Body of pancreas (tissue), 4 donors: ENCODE data around the gene CLEC11A. TPM values are rescaled to one million over a fixed set of nuclear protein-coding genes. Genes with fewer than 3 reads are reported as not detected.
A peak's percentile ranks its signal among the peaks of the same experiment; 100 is the strongest.

Source experiments
- ATAC-seq: fragments of 150-250 bp; one replicate; pipeline ENCODE4 v1.9.1; 2016
- DNase-seq, 4 donors: peaks; one replicate each; pipeline ENCODE4 v3.0.0-alpha.2; 2019
- H3K27ac ChIP-seq, 4 donors: fragments of 200-600 bp; sonication (generic); 1 replicate in 3 of 4; 2 replicates in 1 of 4; pipeline versions ENCODE4 v1.5.1 to v1.6.1; 2016 to 2019; ENCODE audit warnings: mild to moderate bottlenecking in 1 of 4, mixed read lengths in 1 of 4, moderate library complexity in 1 of 4
- H3K27me3 ChIP-seq, 2 donors: fragments of 200-600 bp; sonication (generic); one replicate each; pipeline ENCODE4 v1.6.0; 2016; ENCODE audit warnings: mild to moderate bottlenecking in 1 of 2
- H3K36me3 ChIP-seq, 2 donors: fragments of 200-600 bp; sonication (generic); replicated peaks in 1 of 2; 2 replicates each; pipeline ENCODE4 v1.5.1; 2016; ENCODE audit warnings: low read depth in 2 of 2; ENCODE audit not compliant: insufficient read depth in 1 of 2
- H3K4me1 ChIP-seq: fragments of 200-600 bp; sonication (generic); one replicate; pipeline ENCODE4 v1.6.0; 2016
- H3K4me3 ChIP-seq, 2 donors: fragments of 200-600 bp; sonication (generic); 1 replicate in 1 of 2; 2 replicates in 1 of 2; pipeline ENCODE4 v1.5.1; 2016 to 2019
- H3K9me3 ChIP-seq, 3 donors: fragments of 200-600 bp; sonication (generic); 1 replicate in 2 of 3; 2 replicates in 1 of 3; pipeline ENCODE4 v1.5.1; 2016
- CTCF ChIP-seq, 7 experiments: fragments of 450-650 bp in 4 of 7; fragments of 200-600 bp in 3 of 7; sonication (generic) in 3 of 7; IDR thresholded peaks; one replicate each; pipeline ENCODE4 v1.5.1; 2016 to 2019; ENCODE audit warnings: antibody characterized with exemption in 7 of 7
- POLR2A ChIP-seq, 3 donors: fragments of 450-650 bp; IDR thresholded peaks; one replicate each; pipeline ENCODE4 v1.6.1; 2016; ENCODE audit warnings: antibody characterized with exemption in 3 of 3, mild to moderate bottlenecking in 2 of 3
- WGBS, 2 donors: methylation state at CpG; one replicate each; pipeline ENCODE4 v1.1.5; 2017; 5-methylcytosine and 5-hydroxymethylcytosine counted together
- intact Hi-C: fragments of 100-400 bp; cut with DNase I; formaldehyde crosslinking; loops from one replicate; pipeline ENCODE4 v1.15.1; 2023
- total RNA-seq, 2 donors: library from RNA; depleted of rRNA; stranded (reverse); fragments of >200 nt; gene quantifications; one replicate each; pipeline ENCODE4 v1.1.0, GENCODE V29; 2016

CLEC11A gene
- total RNA-seq, 2 donors from 2014 or later, result 5.2 to 24.1 TPM

- no peak overlapping the region for H3K4me3 ChIP-seq
- H3K27ac ChIP-seq, result no peak overlapping the region
- H3K4me1 ChIP-seq, result no peaks in the 10 kb centered on the region
- H3K36me3 ChIP-seq, result no peaks in the 10 kb centered on the region
- H3K9me3 ChIP-seq, result no peaks in the 10 kb centered on the region
- ATAC-seq (no peak), DNase-seq (no peak)
- WGBS, 2 donors, result 61 to 72% methylated on average over 3 to 13 of the region's 13 CpGs
- TF ChIP-seq POLR2A (IDR thresholded peaks at IDR 0.05) (no peak), CTCF (IDR thresholded peaks at IDR 0.05) (no peak)
- H3K27me3 ChIP-seq, result peaks cover 0 to 11% of the 10 kb centered on the region in 2 donors
- intact Hi-C loops, result no loop called here
Observed at GRCh38 chr19:50701367-50701985, 21.7 kb upstream of the CLEC11A start.

- intact Hi-C loops, result no loop called here
- DNase-seq (no peak), ATAC-seq (no peak)
- Histone ChIP-seq H3K4me1 (no peaks in the 10 kb centered on the region), H3K27me3 (peaks cover 0 to 11% of the 10 kb centered on the region in 2 donors), H3K36me3 (no peaks in the 10 kb centered on the region), H3K9me3 (no peaks in the 10 kb centered on the region), H3K4me3 (no peak overlapping the region), H3K27ac (no peak overlapping the region)
- WGBS, 2 donors, result 39 to 46% methylated on average over 12 to 20 of the region's 23 CpGs
- TF ChIP-seq CTCF (IDR thresholded peaks at IDR 0.05) (no peak), POLR2A (IDR thresholded peaks at IDR 0.05) (no peak)
Observed at GRCh38 chr19:50702158-50702870, 20.9 kb upstream of the CLEC11A start.

GRCh38 chr19:50702871-50703829 lies 20.0 kb upstream of the CLEC11A start:
- Histone ChIP-seq H3K4me3 (no peak overlapping the region), H3K27ac (no peak overlapping the region), H3K4me1 (no peaks in the 10 kb centered on the region), H3K27me3 (peaks cover 0 to 11% of the 10 kb centered on the region in 2 donors), H3K36me3 (no peaks in the 10 kb centered on the region), H3K9me3 (no peaks in the 10 kb centered on the region)
- no peak for TF ChIP-seq POLR2A (IDR thresholded peaks at IDR 0.05)
- TF ChIP-seq CTCF (IDR thresholded peaks at IDR 0.05), result no peak
- intact Hi-C loops, result no loop called here
- WGBS, 2 donors, result 52% methylated on average over 27 to 36 of the region's 47 CpGs
- DNase-seq, result no peak
- ATAC-seq, result no peak

- 16 to 17% methylated on average over 21 to 22 of the region's 22 CpGs for WGBS, 2 donors
- no peak for DNase-seq
- Histone ChIP-seq H3K27me3 (peaks cover 0 to 11% of the 10 kb centered on the region in 2 donors), H3K27ac (no peak overlapping the region), H3K4me1 (no peaks in the 10 kb centered on the region), H3K9me3 (no peaks in the 10 kb centered on the region), H3K4me3 (no peak overlapping the region), H3K36me3 (no peaks in the 10 kb centered on the region)
- TF ChIP-seq CTCF (IDR thresholded peaks at IDR 0.05), result peak in 2 of 7 experiments; percentile 4 to 17
- no peak for TF ChIP-seq POLR2A (IDR thresholded peaks at IDR 0.05)
- intact Hi-C loops, result no loop called here
- no peak for ATAC-seq
Observed at GRCh38 chr19:50703915-50704796, 19.0 kb upstream of the CLEC11A start.
